Mammary epithelial cell (primary cell): ENCODE results near the gene TJP2.

Source experiments
- EZH2 ChIP-seq: IDR thresholded peaks from 2 replicates; pipeline ENCODE4 v1.6.1; 2012; ENCODE audit warnings: low read length, inconsistent platforms, borderline replicate concordance
- TF ChIP-seq, protein P1 (sequence below), 2 donors: IDR thresholded peaks in 1 of 2; conservative IDR thresholded peaks in 1 of 2; 2 replicates each; pipeline ENCODE4 v1.5.1; 2011 to 2012; ENCODE audit warnings: inconsistent platforms in 2 of 2, low read length in 2 of 2, mild to moderate bottlenecking in 2 of 2, control low read depth in 1 of 2, low read depth in 1 of 2; ENCODE audit not compliant: insufficient read depth in 1 of 2; ENCODE audit errors: extremely low read depth in 1 of 2

DNA sequence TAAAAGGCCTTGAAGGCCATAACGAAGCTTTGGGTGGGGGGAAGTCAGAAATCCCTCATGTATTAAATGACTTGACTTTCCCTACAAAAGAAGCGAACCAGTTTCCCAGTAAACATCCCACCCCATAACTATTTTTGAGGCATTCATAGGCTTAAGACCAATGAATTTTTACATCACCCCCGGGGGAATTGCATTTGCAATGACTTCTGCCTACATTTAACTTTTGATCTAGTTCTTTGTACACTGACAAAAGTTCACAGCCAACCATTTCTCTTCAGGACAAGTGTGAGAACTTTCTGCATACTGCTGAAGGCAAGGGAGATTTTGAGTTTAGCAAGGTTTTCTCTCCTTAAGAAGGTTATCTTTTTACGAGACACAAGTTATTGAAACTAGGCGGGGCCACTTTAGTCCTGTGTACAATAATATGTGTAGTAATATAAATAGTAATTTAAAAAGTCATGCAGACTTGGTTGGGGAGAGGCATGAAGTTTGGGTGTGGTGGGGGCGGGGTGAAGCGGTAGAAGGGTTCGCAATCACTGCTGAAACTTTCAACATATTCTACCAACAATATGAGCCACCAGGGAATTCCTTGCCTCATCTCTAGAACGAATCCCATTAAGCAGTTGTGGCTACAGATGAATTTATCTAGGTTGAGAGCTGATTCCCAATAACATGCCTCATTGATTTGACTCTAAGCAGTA, 2.5 kb downstream of the TJP2 start:
- TF ChIP-seq, protein P1, sequence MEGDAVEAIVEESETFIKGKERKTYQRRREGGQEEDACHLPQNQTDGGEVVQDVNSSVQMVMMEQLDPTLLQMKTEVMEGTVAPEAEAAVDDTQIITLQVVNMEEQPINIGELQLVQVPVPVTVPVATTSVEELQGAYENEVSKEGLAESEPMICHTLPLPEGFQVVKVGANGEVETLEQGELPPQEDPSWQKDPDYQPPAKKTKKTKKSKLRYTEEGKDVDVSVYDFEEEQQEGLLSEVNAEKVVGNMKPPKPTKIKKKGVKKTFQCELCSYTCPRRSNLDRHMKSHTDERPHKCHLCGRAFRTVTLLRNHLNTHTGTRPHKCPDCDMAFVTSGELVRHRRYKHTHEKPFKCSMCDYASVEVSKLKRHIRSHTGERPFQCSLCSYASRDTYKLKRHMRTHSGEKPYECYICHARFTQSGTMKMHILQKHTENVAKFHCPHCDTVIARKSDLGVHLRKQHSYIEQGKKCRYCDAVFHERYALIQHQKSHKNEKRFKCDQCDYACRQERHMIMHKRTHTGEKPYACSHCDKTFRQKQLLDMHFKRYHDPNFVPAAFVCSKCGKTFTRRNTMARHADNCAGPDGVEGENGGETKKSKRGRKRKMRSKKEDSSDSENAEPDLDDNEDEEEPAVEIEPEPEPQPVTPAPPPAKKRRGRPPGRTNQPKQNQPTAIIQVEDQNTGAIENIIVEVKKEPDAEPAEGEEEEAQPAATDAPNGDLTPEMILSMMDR (conservative IDR thresholded peaks at IDR 0.05 in 1 of 2, IDR thresholded peaks at IDR 0.05 in 1 of 2; ENCODE audit: extremely low read depth in 1 of 2, insufficient read depth in 1 of 2, low read depth in 1 of 2, low read length in 2 of 2), result no peak
- no peak for TF ChIP-seq EZH2
